ENCODE data around the gene CTDNEP1.
"Not testable (repeated sequence)": the region's sequence is repeated elsewhere in the genome, so short reads cannot be mapped to it uniquely, and the experiment has no call there.

Gene CTDNEP1

DNA sequence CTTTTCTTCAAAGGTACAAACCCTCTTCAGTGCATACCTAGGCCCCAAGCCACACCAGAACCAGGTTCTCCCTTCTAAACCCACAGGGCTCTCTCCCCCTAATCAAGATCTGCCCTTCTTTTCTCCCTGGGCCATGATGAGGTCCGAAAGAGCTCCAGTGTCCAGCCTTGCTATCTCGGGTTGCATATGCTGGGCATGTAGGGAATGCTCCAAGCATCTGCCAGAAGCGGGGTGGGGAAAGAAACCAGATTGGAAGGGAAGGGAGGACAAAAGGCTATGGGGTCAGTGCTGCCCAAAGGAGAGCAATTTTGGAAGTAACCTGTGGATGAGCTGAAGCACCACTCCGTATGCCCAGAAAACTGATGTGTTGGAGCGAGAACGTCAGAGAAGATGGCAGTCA lies 2.3 kb downstream of the CTDNEP1 start:
- no peak for DNase-seq (ENCODE audit: low read depth in 2 of 2, low spot score in 1 of 2)

DNA sequence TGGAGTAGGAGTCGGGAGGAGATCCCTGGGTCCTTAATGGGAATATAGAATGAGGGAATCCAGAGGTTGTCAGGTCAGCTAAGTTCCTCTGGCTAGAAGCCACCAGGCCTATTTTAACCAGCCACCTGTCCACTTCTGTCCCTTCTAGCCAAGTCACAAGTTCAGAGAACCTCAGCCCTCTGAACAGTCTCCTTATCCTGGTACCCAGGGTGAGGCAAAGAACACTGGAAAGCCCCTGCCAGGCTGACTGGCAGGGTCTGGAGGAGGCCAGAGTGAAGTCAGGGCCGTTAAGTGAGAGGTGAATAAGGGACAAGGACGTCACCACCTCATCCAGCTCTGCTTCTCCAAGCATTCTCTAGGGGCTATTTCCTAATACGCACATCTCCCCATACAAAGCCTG lies 2.7 kb downstream of the CTDNEP1 start:
- no peak for DNase-seq (ENCODE audit: low read depth in 2 of 2, low spot score in 1 of 2)

DNA sequence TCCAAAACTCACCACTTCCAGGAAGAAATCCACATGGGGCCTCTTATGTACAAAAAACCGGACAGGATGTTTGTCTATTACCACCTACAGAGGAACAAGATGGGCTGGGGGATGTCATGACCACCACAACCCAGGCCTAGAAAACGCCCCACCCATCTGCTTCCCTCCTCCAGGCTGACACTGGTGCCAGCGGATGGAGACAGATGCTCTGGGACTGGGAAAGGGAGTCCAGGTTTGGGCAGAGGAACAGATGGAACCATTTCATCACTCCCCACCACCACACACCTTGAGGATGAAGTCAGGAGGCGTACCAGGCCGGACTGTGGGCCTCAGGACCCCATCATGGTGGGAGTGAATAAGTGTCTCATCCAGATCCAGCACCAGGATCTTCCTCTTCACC lies 4.8 kb downstream of the CTDNEP1 start:
- no peak for DNase-seq (ENCODE audit: low read depth in 2 of 2, low spot score in 1 of 2)

DNA sequence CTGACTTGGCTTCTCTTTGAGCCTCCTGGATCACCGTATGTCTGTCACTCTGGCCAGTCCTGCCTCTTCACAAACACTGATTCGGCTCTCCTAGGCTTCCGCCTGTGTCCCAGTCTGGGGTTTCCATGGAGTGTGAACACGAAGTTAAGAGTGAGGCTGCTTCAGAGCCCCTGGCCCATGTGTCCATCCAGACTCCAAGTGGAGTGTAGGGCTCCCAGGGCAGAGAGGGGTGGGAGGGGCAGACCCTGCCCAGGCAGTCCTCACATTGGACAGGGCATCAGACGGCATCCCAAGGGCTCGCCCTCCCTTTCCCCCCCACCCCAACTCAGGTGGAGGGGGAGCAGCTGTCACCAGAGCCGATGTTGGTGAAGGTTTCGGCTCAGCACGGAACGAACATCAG lies 7.7 kb downstream of the CTDNEP1 start:
- DNase-seq (ENCODE audit: low read depth in 2 of 2, low spot score in 1 of 2), result not testable (repeated sequence)

DNA sequence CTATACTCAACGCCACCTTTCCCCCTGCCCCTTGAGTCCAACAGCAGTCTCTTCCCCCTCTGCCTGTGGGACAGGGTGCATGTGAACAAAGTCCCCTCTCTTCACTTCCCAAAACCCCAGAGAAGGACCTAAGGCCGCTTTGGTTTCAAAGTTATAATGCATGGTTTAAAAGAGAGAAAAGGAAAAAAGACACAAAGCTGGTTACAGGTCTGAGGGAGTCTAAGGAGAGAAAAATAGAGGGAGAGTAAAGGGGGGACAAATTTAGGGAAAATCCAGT lies 8.1 kb downstream of the CTDNEP1 start:
- no peak for DNase-seq (ENCODE audit: low read depth in 2 of 2, low spot score in 1 of 2)

DNA sequence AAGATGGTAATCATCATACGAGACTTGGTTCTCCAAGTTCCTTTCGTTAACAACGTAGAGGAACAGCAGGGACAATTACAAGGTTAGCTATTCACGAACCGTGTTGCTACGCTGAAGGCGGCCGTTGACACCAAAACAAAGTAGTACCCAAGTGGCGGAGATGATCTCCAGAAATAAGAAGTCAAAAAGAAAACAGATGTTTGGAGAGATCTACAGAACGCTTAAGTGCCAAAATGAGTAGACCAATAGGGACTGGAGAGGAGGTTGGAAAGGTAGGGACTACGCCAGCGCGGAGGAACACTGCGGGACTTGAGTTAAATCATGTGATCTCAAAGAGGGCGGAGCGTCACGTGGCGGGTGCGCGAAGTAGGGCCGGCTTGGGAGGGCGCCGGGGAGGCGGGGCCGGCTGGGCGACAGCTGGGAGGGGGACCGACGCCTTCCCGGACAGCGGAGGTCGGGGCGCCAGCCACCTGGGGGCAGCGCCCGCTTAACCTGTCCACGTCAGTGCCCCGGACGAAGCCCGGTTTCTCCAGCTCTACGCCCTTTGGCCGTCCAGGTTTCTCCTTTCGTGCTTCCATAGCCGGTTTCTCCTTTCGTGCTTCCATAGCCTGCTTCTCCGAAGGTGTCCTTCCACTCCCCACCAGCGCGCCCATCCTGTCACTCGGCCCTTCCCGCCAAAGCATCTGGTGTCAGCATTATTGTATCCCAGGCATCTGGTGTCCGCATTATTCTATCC lies 8.6 kb downstream of the CTDNEP1 start:
- peak; percentile 86 to 90 for DNase-seq (ENCODE audit: low read depth in 2 of 2, low spot score in 1 of 2)

DNA sequence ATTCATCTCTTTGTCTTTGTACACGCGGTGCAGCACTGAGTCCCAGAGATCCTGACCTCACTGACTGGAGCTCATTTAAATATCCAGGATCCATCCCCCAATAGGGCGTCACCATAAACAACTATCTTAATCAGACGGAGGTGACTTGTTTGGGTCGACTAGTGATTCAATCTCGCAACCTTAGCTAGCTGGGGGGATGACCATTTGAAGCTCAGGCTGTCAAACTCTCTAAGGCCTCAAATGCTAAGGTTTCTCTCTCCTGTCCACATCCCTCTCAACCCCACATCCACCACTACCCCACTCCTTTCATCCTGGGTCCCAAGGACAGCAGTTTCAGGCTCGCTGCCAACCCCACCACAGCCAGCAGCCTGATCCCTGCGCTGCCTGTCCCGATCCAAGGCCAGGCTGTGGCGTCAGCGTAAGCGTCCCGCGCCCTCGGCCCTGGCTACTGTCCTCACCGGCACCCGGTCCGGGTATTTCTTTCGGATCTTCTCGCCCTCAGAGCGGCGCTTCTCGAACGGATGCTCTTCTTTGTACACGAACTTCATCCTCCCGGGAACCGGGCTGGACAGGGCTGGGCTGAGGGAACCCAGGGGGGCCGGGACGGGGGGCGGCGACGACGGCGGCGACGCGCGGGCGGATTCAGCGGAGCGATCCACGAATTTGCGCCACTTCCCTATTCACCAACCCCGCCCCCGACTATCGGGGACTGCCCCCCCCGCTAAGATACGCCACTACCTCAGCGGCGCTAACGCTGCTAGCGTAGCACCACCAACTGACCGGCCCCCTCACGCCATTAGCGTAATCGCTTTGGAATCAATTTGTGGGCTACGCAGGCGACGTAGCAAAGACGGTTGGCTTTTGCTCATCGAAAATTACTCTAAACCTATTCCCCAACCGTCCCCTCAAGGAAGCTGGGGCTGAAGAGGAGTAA lies 9.5 kb downstream of the CTDNEP1 start, which contains the start of gene GABARAP:
Gene GABARAP, minus strand, starts transcription at position 667 of the 934 bp plus-strand sequence. Its CDS starts 119 bp downstream, at position 548.
- peak; percentile 88 to 91 for DNase-seq (ENCODE audit: low read depth in 2 of 2, low spot score in 1 of 2)

DNA sequence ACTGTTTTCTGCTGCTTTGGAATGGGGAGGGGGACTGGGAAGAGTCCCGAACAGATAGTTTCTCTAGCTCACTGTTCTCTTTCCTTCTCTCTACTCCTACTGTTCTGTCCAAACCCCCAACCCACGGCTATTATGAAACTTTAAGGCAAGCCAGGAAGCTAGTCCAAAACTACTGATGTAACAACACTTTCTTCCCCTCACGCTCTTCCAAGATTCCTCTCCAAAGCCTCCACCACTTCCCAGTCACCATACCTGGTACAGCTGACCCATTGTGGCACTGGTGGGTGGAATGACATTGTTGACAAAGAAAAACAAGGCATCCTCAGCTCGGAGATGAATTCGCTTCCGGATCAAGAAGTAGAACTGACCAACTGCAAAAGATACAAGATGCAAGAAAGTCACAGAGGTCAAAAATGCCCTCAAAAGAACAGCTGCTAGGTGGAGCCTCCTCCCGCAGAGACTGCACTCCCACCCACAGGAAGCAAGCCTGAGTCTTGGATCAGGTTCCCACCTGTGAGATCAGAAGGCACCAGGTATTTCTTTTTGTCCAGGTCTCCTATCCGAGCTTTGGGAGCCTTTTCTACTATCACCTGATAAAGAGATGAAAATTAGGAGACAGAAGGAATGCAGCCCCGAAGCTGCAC lies 10.3 kb downstream of the CTDNEP1 start:
- DNase-seq (ENCODE audit: low read depth in 2 of 2, low spot score in 1 of 2), result no peak

DNA sequence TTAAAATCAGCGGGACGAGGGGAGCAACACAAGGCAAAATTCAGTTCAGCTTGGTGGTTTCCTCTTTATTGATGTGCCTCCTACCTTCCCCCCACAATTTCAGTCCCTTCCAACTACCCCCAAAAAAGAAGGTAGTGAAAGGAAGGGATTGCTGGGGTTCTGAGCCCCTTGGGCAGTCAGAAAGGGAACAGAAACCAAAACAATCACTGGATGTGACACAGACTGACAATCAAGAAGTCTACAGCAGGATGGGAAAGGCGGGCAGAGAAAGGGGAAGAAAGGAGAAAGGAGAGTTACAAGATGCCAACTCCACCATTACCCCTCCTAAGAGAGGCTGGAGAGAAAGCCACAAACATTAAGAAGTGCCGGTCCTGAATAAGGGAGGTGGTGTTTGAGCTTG lies 11.2 kb downstream of the CTDNEP1 start:
- no peak for DNase-seq (ENCODE audit: low read depth in 2 of 2, low spot score in 1 of 2)

DNA sequence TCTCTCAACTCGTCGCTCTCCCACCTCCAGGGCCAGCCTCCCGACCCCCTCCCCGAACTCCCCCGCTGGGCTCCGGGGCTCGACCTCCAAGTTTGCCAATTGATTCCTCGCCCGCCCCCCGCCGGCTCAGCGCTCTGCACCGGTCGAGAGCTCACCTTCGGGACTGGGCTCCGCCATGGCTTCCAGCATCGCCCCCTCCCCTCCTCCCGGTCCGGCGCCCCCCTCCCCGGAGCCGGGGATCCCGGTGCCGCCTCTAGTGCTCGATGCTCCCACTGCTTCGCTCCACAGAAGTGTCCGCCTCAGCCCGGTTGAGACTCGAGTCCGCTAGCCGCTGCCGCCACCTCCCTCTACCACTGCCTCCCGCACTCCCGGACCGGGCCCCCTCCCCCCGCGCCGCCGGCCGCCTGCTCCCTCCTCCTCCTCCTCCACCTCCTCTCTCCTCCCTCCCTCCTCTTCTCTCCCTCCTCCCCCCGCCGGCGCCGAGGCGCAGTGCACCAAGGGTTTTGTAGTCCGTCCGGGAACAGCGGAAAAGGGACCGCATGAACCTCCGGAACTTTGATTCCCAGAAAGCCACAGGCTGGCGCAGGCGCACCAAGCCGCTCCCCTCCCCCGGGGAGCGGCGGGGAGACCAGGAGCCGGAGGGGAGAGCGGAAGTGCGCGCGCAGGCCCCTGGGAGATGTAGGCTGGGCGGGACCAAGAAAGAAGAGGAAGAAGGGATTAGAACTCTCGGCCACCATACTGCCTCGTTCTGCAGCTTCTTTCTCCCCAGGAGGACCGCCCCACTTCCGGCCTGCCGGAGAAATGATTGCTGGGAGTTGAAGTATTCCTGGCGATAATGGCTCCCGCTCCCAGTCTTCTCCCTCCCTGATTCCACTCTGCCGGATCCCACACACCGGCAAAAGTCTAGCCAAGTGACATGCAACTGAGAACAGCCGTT lies 12.2 kb downstream of the CTDNEP1 start, which contains the start of gene PHF23:
Gene PHF23, minus strand, starts transcription at position 367 of the 937 bp plus-strand sequence. Its CDS starts 178 bp downstream, at position 189.
- DNase-seq (ENCODE audit: low read depth in 2 of 2, low spot score in 1 of 2), result peak; percentile 93 to 97

DNA sequence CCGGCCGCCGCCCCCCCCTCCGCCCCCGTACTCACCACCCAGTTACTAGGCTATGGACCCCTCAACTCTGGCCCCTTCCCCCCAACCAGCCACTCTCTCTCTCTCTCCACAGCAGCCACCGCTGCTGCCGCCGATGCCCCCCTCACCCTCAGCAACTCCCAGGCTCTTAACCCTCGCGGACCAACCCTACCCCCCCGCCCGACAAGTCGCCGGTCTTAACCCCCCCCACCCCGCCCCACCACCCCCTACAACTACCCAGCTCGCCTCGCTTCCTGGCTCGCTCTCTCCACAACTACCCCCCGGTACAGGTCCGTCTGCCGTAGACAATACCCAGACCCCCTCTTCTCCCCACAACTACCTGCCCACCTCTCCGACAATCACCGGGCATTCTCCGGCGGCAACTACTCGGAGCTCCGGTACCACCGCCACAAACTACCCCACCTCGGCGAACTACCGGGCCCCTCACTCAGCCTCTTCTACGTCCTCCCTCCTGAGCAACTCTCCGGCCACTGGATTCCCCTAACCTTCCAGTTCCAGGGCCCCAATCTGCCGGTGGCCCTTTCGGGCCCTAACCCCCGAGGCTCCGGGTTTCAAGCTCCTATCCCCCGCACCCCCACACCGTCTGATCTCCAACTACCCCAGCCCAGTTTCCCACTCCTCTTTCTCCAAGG lies 13.0 kb downstream of the CTDNEP1 start:
- DNase-seq (ENCODE audit: low read depth in 2 of 2, low spot score in 1 of 2), result no peak

DNA sequence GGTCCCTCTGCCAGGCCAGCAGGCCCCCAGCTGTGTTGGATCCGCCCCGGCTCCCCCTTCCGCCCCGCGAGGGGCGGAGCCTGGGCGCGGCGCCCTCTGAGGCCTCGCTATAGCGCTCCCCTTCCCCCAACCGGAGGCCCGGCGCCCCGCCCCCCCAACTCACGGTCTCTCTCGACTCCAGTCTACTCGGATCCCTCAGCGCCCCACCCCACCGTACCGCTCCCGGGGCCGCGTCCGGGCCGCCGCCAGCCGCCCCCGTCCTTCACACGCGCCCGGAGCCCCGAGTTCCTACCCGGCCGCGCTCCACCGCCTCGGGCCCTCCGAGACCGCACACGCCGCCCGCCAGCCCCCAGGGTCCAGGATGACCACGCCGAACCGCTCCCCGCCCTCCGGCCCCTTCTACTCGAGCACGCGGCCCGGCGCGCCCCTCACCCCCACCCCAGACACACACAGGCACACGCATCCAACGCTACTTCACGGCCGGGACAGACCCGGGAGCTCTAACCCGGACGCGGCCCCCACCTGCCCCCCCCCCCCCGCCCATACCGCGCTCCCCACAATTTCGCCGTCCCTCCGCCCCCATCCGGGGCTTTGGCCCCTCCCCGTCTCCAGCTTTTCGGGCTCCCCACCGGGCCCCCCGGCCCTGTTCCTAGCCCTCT lies 13.6 kb downstream of the CTDNEP1 start:
- peak; percentile 73 to 82 for DNase-seq (ENCODE audit: low read depth in 2 of 2, low spot score in 1 of 2)

DNA sequence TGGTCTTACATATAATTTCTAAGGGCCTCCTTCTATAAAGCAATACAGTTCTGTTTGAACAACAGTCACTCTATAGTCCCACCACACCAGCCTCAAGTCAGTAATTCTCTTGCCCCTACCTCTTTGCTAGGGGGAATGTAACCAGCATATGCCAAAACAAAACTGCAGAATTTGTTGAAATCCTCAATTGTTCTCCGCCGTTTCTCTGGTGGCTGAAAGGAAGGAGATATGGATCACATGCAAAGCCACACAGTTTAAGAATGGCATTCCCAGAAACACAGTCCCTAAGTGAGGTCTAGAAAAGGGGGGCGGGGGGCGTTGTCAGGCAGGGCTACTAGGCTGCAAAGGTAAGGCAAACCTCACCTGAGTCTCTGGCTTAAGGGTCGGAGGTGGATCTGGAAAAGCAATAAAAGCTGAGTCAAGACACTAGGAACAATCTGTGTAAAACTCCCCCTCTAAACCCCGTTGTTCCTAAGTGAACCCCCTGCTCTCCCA lies 14.2 kb downstream of the CTDNEP1 start:
- DNase-seq (ENCODE audit: low read depth in 2 of 2, low spot score in 1 of 2), result no peak

DNA sequence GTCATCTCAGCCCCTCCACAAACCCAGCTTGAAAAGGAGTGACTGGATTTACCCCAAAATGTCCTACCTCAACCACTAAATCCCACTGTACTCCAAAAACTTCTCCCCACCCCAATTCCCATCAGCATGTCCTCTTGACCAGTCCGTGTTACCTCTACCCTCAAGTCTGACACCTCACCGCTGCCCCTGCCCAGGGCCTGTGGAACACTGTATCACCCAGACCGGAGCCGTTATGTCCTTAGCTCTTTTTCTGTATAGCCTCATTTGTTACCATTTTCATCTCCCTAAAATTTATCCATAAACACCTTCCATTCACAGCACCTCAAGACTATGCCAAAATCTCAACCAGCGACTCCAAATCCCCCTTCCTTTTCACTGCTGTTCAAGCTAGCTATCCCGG lies 14.7 kb downstream of the CTDNEP1 start:
- no peak for DNase-seq (ENCODE audit: low read depth in 2 of 2, low spot score in 1 of 2)

DNA sequence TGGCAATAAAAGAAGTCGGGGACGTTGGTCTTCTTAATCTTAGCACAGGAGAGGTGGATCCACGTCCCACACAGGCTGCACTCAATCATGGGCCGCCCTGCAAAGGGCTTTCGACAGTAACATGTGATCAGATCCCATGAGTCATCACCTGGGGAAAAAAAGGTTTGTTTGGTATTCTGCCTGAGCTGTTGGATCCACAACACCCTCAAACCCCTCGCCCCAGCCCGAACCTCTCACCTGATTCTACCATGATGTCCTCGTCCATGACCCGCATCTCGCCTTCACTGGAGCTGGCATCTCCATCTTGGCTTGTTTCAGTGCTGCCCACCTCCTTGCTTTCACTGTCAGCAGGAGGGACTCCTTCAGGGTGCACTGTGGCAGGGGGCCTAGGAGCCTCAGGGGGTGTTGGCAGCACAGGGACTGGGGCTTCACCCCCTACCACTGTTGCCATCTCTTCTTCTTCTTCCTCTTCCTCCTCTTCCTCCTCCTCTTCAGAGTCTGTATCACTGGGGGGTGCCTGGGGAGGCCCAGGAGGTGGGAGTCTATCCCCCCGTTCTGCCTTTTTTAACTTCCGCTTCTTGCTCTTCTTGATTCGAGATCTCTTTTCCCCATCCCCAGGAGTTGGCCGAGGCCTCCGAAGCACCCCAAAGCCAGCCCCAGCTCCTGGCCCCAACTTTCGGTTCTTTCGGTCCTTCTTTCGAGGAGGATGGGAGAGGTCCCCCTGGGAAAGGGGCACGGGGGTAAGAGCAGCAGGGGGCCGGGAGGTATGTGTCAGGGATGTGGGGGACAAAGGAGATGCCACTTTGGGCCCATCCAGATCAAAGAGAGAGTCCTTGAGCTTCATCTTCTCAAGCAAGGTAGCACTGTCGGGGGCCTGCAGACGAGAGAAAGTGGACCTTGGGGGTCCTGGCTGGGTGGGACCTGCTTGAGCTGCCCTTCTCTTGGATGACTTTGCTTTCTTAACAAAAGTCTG lies 15.6 kb downstream of the CTDNEP1 start:
- no peak for DNase-seq (ENCODE audit: low read depth in 2 of 2, low spot score in 1 of 2)

DNA sequence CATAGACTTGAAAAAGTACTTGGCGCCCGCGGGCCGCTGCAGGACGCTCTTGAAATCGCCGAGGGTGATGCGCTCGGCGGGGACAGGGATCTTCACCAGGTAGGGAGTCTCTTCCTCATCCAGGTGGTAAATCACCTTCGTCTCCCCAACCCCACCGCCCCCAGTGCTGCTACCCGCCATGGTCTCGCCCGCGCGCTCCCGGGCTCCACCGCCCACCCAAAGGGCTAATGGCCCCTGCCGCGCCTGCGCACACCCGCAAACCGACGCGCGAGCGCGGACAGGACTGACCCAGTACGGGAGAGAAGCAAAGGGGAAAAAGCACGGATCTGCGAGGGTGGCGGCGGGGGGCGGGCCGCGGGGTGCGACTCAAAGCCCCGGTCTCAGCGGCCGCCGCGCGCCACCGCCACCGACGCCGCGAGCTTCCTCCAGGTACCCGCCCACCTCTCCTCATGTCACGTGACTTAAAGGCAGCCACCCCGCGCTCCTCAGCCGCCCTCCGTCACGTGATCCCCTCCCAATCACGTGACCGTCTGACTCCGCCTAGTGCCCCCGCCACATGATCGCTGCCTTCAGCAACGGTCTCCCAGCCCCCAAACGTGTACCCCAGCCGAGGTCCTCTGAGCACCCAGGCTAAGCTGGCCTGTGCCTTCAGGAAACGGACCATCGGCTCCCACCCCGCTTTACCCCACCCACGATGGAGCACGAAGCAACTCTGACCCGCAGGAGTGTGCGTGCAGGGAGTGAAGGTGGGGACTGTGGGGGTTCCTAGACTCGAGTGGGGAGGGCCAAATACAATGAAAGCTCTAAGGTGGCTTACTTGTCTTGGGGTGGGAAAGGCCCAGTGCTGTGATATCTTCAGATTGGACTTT lies 17.2 kb downstream of the CTDNEP1 start, which contains the start of gene DVL2:
Gene DVL2, minus strand, starts transcription at position 435 of the 869 bp plus-strand sequence. Its CDS starts 255 bp downstream, at position 180.
- peak; percentile 91 to 92 for DNase-seq (ENCODE audit: low read depth in 2 of 2, low spot score in 1 of 2)

DNA sequence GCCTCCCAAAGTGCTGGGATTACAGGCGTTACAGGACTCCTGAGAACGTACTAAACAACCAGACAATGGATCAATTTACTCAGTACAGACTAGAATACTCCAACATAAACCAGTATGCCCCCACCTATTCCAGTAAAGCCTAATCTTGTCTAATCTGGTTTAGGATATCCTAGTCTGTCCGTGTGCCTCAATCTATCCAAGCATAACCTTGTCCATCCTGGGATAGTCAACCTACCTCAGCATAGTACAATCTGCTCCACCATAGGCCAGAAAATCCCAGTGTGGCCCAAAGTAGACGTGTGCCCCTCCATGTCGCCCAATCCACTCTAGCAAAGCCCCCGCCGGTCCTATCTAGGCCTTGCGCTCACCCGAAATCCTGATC lies 17.8 kb downstream of the CTDNEP1 start:
- no peak for DNase-seq (ENCODE audit: low read depth in 2 of 2, low spot score in 1 of 2)
